ENCODE measurements around the gene LRRN4. TPM values are rescaled to one million over a fixed set of nuclear protein-coding genes. Genes with fewer than 3 reads are reported as not detected.

LRRN4 gene
- total RNA-seq, 2 experiments from 2014 or later = not detected

- Histone ChIP-seq H3K4me3 (ENCODE audit: low read depth, low read length, poor library complexity, severe bottlenecking) (no peak overlapping the region), H3K4me1 (ENCODE audit: insufficient read depth, low read length, poor library complexity, severe bottlenecking) (no peaks in the 10 kb centered on the region), H3K79me2 (ENCODE audit: insufficient read depth, low read depth, low read length) (no peaks in the 10 kb centered on the region), H3K9me2 (ENCODE audit: insufficient read depth, low read length) (no peaks in the 10 kb centered on the region), H3K9me3 (ENCODE audit: low read length) (no peaks in the 10 kb centered on the region), H4K20me1 (ENCODE audit: insufficient read depth, low read length) (no peaks in the 10 kb centered on the region), H3K27ac (ENCODE audit: low read depth, low read length, poor library complexity, severe bottlenecking) (no peak overlapping the region), H2AFZ (ENCODE audit: low read length) (no peak overlapping the region), H3K36me3 (ENCODE audit: insufficient read depth, low read length) (peaks cover 54% of the 10 kb centered on the region), H3K4me2 (ENCODE audit: low read length) (no peak overlapping the region)
- intact Hi-C loops (cut with micrococcal nuclease; ENCODE audit: unreplicated experiment) = no loop called here
- TF ChIP-seq EZH2phosphoT487 (IDR thresholded peaks at IDR 0.05; ENCODE audit: borderline replicate concordance, low read depth, low read length) (no peak), CTCF (conservative IDR thresholded peaks at IDR 0.05; ENCODE audit: low read length) (no peak)
- ChIA-PET POLR2A (no interaction called here), CTCF (ENCODE audit: unreplicated experiment) (no interaction called here)
- BruUV-seq (replicated peaks) = no TSS peak
- no peak for DNase-seq (ENCODE audit: low spot score)
These were observed 12.0 kb downstream of the LRRN4 start for GRCh38 chr20:6041808-6042265.

GRCh38 chr20:6040958-6041807 is 12.7 kb downstream of the LRRN4 start:
- no peak for DNase-seq (ENCODE audit: low spot score)
- intact Hi-C loops (cut with micrococcal nuclease; ENCODE audit: unreplicated experiment) = no loop called here
- Histone ChIP-seq H4K20me1 (ENCODE audit: insufficient read depth, low read length) (no peaks in the 10 kb centered on the region), H3K27ac (ENCODE audit: low read depth, low read length, poor library complexity, severe bottlenecking) (no peak overlapping the region), H3K4me1 (ENCODE audit: insufficient read depth, low read length, poor library complexity, severe bottlenecking) (no peaks in the 10 kb centered on the region), H3K79me2 (ENCODE audit: insufficient read depth, low read depth, low read length) (no peaks in the 10 kb centered on the region), H3K4me2 (ENCODE audit: low read length) (no peak overlapping the region), H3K9me2 (ENCODE audit: insufficient read depth, low read length) (no peaks in the 10 kb centered on the region), H3K4me3 (ENCODE audit: low read depth, low read length, poor library complexity, severe bottlenecking) (no peak overlapping the region), H3K36me3 (ENCODE audit: insufficient read depth, low read length) (peaks cover 60% of the 10 kb centered on the region), H2AFZ (ENCODE audit: low read length) (no peak overlapping the region), H3K9me3 (ENCODE audit: low read length) (no peaks in the 10 kb centered on the region)
- CTCF ChIA-PET (ENCODE audit: unreplicated experiment) = interaction anchor here (0.6 kb wide), 1 partner anchor 9 kb away, joined by 5 read pairs; no protein-coding TSS in a partner anchor
- TF ChIP-seq EZH2phosphoT487 (IDR thresholded peaks at IDR 0.05; ENCODE audit: borderline replicate concordance, low read depth, low read length) (no peak), CTCF (conservative IDR thresholded peaks at IDR 0.05; ENCODE audit: low read length) (no peak)
- POLR2A ChIA-PET = interaction anchor here (0.6 kb wide), 1 partner anchor 785 kb away, joined by 3 read pairs; no protein-coding TSS in a partner anchor
- no TSS peak for BruUV-seq (replicated peaks)

- BruUV-seq (replicated peaks) = no TSS peak
- Histone ChIP-seq H4K20me1 (ENCODE audit: insufficient read depth, low read length) (no peaks in the 10 kb centered on the region), H3K27ac (ENCODE audit: low read depth, low read length, poor library complexity, severe bottlenecking) (no peak overlapping the region), H3K4me3 (ENCODE audit: low read depth, low read length, poor library complexity, severe bottlenecking) (no peak overlapping the region), H3K9me3 (ENCODE audit: low read length) (no peaks in the 10 kb centered on the region), H3K9me2 (ENCODE audit: insufficient read depth, low read length) (no peaks in the 10 kb centered on the region), H3K4me1 (ENCODE audit: insufficient read depth, low read length, poor library complexity, severe bottlenecking) (no peaks in the 10 kb centered on the region), H3K36me3 (ENCODE audit: insufficient read depth, low read length) (peaks cover 63% of the 10 kb centered on the region), H3K79me2 (ENCODE audit: insufficient read depth, low read depth, low read length) (no peaks in the 10 kb centered on the region), H2AFZ (ENCODE audit: low read length) (no peak overlapping the region), H3K4me2 (ENCODE audit: low read length) (no peak overlapping the region)
- intact Hi-C loops (cut with micrococcal nuclease; ENCODE audit: unreplicated experiment) = no loop called here
- DNase-seq (ENCODE audit: low spot score) = no peak
- no peak for TF ChIP-seq CTCF (conservative IDR thresholded peaks at IDR 0.05; ENCODE audit: low read length)
- TF ChIP-seq EZH2phosphoT487 (IDR thresholded peaks at IDR 0.05; ENCODE audit: borderline replicate concordance, low read depth, low read length) = no peak
- POLR2A ChIA-PET = no interaction called here
- CTCF ChIA-PET (ENCODE audit: unreplicated experiment) = interaction anchor here (0.6 kb wide), 1 partner anchor 9 kb away, joined by 5 read pairs; no protein-coding TSS in a partner anchor
These were observed 13.3 kb downstream of the LRRN4 start for GRCh38 chr20:6040540-6040939.
